ENCODE measurements around the gene ANKS1B.

Gene ANKS1B

DNA sequence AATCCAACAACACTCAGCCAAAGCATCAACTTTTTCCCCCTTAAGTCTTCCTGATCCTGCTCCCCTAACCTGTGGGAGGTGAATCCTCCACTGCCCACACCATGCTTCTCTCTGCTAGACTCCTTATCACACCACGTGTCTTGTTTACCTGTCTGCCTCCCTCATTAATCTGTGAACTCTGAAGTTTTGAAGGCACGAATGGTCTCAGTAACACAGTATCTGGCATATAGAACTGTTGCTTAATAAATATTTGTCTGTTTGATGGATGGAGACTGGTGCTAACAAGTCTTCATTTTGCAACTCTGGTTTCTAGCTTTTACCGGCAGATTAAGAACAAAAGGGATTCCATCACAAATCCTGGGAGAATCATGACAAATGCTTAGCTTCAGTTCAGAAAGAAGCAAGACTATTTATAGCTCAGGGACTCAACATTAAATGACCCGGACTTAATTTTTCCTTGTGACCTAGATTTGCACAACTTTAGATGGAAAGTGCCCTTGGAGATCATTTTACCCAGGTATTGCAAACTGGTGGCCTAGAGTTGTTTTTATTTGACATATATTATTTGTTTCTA lies 1072.2 kb downstream of the ANKS1B start:
- in situ Hi-C loops (cut with MboI; ENCODE audit: low pct_unique_long_range_greater_than_20kb, low sequenced_read_pairs, unreplicated experiment), result no loop called here
- TF ChIP-seq, protein P1, sequence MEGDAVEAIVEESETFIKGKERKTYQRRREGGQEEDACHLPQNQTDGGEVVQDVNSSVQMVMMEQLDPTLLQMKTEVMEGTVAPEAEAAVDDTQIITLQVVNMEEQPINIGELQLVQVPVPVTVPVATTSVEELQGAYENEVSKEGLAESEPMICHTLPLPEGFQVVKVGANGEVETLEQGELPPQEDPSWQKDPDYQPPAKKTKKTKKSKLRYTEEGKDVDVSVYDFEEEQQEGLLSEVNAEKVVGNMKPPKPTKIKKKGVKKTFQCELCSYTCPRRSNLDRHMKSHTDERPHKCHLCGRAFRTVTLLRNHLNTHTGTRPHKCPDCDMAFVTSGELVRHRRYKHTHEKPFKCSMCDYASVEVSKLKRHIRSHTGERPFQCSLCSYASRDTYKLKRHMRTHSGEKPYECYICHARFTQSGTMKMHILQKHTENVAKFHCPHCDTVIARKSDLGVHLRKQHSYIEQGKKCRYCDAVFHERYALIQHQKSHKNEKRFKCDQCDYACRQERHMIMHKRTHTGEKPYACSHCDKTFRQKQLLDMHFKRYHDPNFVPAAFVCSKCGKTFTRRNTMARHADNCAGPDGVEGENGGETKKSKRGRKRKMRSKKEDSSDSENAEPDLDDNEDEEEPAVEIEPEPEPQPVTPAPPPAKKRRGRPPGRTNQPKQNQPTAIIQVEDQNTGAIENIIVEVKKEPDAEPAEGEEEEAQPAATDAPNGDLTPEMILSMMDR (IDR thresholded peaks at IDR 0.05; ENCODE audit: extremely low read depth, insufficient read depth, missing control alignments), result no peak
- DNase-seq (ENCODE audit: low spot score), result no peak

DNA sequence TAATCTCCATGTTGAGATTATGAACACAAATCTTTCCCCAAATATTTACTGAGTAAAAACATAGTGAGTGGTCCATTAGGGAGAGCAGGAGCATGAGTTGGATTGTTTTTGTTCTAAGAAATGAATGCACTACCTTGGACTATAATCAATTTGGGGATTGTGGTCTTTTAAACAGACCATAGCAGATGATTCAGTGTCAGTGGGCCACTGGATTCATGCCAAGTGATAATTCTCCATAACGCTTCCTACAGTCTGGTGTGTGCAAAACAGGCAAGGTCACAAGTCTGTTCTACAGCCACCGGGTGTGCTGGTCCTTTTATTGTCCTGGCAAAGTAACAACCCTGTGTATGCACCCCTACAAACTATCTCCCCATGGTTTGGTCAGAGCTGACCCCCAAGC lies 1073.3 kb downstream of the ANKS1B start:
- TF ChIP-seq, protein P1 (IDR thresholded peaks at IDR 0.05; ENCODE audit: extremely low read depth, insufficient read depth, missing control alignments), result no peak
- DNase-seq (ENCODE audit: low spot score), result no peak
- in situ Hi-C loops (cut with MboI; ENCODE audit: low pct_unique_long_range_greater_than_20kb, low sequenced_read_pairs, unreplicated experiment), result no loop called here

DNA sequence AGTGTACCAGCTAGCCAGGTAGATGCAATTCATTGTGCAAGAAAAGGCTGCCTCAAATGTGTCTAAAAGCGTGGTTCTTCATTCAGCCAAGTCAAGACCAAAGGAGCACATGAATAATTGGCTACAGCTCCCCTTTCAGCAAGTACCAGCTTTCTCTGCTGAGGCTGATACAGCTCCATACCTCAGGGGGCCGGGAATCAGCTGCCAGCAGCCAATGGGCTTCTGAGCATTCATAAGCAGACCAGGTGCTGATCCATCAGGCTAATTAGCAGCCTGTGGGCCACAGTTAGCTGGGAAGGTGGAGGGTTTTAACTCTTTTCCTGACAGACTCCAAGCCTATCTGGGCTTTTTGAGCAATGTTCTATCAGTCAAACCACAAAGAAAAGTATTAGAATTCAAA lies 1075.0 kb downstream of the ANKS1B start:
- TF ChIP-seq, protein P1 (IDR thresholded peaks at IDR 0.05; ENCODE audit: extremely low read depth, insufficient read depth, missing control alignments), result no peak
- no peak for DNase-seq (ENCODE audit: low spot score)
- in situ Hi-C loops (cut with MboI; ENCODE audit: low pct_unique_long_range_greater_than_20kb, low sequenced_read_pairs, unreplicated experiment), result no loop called here

DNA sequence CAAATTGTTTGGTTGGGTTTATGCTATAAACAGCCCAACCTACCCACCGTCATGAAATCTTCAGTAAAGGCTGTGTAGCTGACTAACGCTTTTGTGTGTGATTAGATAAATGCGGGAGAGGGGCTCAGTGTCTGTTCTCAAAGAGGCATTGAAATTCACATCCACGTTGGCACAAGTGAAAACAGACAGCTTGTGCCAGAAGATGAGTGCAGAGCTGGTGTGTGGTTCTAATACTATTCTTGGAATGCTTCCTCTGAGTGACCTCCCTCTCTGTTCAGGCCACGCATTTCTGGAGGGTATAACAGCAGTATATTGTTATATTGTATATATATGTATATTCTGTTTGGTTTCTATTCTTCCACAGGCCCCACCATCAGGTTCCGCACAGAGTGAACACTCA lies 1075.9 kb downstream of the ANKS1B start:
- in situ Hi-C loops (cut with MboI; ENCODE audit: low pct_unique_long_range_greater_than_20kb, low sequenced_read_pairs, unreplicated experiment), result no loop called here
- no peak for DNase-seq (ENCODE audit: low spot score)
- TF ChIP-seq, protein P1 (IDR thresholded peaks at IDR 0.05; ENCODE audit: extremely low read depth, insufficient read depth, missing control alignments), result no peak

DNA sequence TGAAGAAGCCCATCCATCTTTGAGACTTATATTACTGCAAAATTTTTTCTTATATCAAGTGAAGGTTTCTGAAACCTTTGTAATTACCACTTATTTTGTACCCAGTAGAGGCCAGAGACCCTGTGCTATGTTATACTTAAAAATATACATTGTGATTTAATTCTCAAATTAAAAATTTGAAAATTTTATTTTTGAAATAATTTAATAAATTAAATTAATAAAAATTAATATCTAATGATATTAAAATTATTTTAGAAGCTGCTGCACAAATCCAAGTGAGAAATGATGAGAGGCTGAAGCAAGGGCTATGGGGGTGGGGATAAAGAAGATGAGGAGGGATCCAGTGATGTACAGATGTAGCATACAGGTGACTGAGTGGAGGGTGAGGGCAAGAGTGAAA lies 1080.9 kb downstream of the ANKS1B start:
- TF ChIP-seq, protein P1 (IDR thresholded peaks at IDR 0.05; ENCODE audit: extremely low read depth, insufficient read depth, missing control alignments), result no peak
- DNase-seq (ENCODE audit: low spot score), result no peak
- in situ Hi-C loops (cut with MboI; ENCODE audit: low pct_unique_long_range_greater_than_20kb, low sequenced_read_pairs, unreplicated experiment), result no loop called here

DNA sequence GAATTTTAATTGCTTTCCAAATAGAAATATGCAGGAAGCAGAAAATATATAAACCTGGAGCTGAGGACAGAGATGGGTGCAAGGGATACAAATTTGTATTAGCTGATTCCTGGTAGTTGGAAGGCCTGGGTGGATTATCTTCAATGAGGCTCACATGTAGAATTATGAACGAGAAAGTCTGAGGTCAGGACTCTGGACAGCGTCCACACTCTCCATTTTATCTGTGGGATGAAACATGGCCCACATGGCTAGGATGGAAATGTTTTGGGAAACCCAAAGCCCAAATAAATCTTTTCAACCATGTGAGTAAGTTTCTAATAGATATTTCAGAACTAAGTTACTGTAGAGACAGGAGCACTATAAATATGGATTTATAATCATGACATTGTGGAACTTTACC lies 1083.5 kb downstream of the ANKS1B start:
- TF ChIP-seq, protein P1 (IDR thresholded peaks at IDR 0.05; ENCODE audit: extremely low read depth, insufficient read depth, missing control alignments), result no peak
- in situ Hi-C loops (cut with MboI; ENCODE audit: low pct_unique_long_range_greater_than_20kb, low sequenced_read_pairs, unreplicated experiment), result no loop called here

DNA sequence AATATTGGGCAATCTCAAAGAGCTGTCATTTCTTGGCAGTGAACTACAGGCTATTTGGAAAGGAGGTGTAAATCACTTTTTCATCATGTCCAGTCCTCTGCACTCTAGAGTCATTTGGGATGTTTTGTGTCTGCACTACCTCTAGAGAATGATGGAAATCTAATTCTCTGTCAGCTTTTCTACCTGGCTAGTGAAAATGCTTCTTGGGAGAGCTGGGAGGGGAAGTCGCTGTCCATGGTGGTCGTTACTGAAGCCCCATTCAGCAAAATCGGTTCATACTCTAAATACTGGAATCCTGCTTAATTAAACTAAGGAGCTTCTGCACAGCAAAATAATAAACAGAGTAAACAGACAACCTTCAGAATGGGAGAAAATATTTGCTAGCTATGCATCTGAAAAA lies 1087.8 kb downstream of the ANKS1B start:
- TF ChIP-seq, protein P1 (IDR thresholded peaks at IDR 0.05; ENCODE audit: extremely low read depth, insufficient read depth, missing control alignments), result no peak
- DNase-seq (ENCODE audit: low spot score), result no peak
- in situ Hi-C loops (cut with MboI; ENCODE audit: low pct_unique_long_range_greater_than_20kb, low sequenced_read_pairs, unreplicated experiment), result no loop called here

More for the DNA sequence above, 1083.5 kb downstream of the ANKS1B start:
- DNase-seq (ENCODE audit: low spot score), result no peak

Data from GM13977 (cell line).